ENCODE results near the gene JAK1. TPM values are rescaled to one million over a fixed set of nuclear protein-coding genes. Genes with fewer than 3 reads are reported as not detected.

JAK1 gene
- total RNA-seq, 1 donor from 2014 or later = 65.1 TPM

- no peak for DNase-seq (ENCODE audit: low spot score in 2 of 2, unreplicated experiment in 2 of 2)
- Mint-ChIP-seq H3K4me1 (peaks cover 23% of the 10 kb centered on the region), H3K27ac (no peak overlapping the region), H3K9me3 (no peaks in the 10 kb centered on the region), H3K36me3 (no peaks in the 10 kb centered on the region), H3K4me3 (no peak overlapping the region), H3K27me3 (ENCODE audit: low read depth) (no peaks in the 10 kb centered on the region)
- TF ChIP-seq CTCF (IDR thresholded peaks at IDR 0.05; ENCODE audit: unreplicated experiment) = no peak
Observed at GRCh38 chr1:64892576-64893573, 73.5 kb downstream of the JAK1 start.

GRCh38 chr1:64891448-64891825 lies 74.9 kb downstream of the JAK1 start:
- Mint-ChIP-seq H3K4me1 (peaks cover 14% of the 10 kb centered on the region), H3K36me3 (no peaks in the 10 kb centered on the region), H3K27ac (no peak overlapping the region), H3K27me3 (ENCODE audit: low read depth) (no peaks in the 10 kb centered on the region), H3K9me3 (no peaks in the 10 kb centered on the region), H3K4me3 (no peak overlapping the region)
- TF ChIP-seq CTCF (IDR thresholded peaks at IDR 0.05; ENCODE audit: unreplicated experiment) = no peak
- no peak for DNase-seq (ENCODE audit: low spot score in 2 of 2, unreplicated experiment in 2 of 2)

GRCh38 chr1:64890699-64891447 lies 75.5 kb downstream of the JAK1 start:
- Mint-ChIP-seq H3K4me3 (no peak overlapping the region), H3K4me1 (peaks cover 11% of the 10 kb centered on the region), H3K36me3 (no peaks in the 10 kb centered on the region), H3K9me3 (no peaks in the 10 kb centered on the region), H3K27ac (no peak overlapping the region), H3K27me3 (ENCODE audit: low read depth) (no peaks in the 10 kb centered on the region)
- no peak for DNase-seq (ENCODE audit: low spot score in 2 of 2, unreplicated experiment in 2 of 2)
- no peak for TF ChIP-seq CTCF (IDR thresholded peaks at IDR 0.05; ENCODE audit: unreplicated experiment)

GRCh38 chr1:64887689-64888217 lies 78.6 kb downstream of the JAK1 start:
- DNase-seq (ENCODE audit: low spot score in 2 of 2, unreplicated experiment in 2 of 2) = no peak
- H3K27ac Mint-ChIP-seq = no peak overlapping the region
- peaks cover 6% of the 10 kb centered on the region for H3K36me3 Mint-ChIP-seq
- no peak for TF ChIP-seq CTCF (IDR thresholded peaks at IDR 0.05; ENCODE audit: unreplicated experiment)
- H3K4me1 Mint-ChIP-seq = peaks cover 11% of the 10 kb centered on the region
- no peaks in the 10 kb centered on the region for H3K27me3 Mint-ChIP-seq (ENCODE audit: low read depth)
- no peak overlapping the region for H3K4me3 Mint-ChIP-seq
- no peaks in the 10 kb centered on the region for H3K9me3 Mint-ChIP-seq

- H3K27me3 Mint-ChIP-seq (ENCODE audit: low read depth) = no peaks in the 10 kb centered on the region
- no peak for DNase-seq (ENCODE audit: low spot score in 2 of 2, unreplicated experiment in 2 of 2)
- no peak for TF ChIP-seq CTCF (IDR thresholded peaks at IDR 0.05; ENCODE audit: unreplicated experiment)
- peaks cover 6% of the 10 kb centered on the region for H3K36me3 Mint-ChIP-seq
- H3K27ac Mint-ChIP-seq = no peak overlapping the region
- H3K4me1 Mint-ChIP-seq = peaks cover 11% of the 10 kb centered on the region
- H3K9me3 Mint-ChIP-seq = no peaks in the 10 kb centered on the region
- no peak overlapping the region for H3K4me3 Mint-ChIP-seq
Observed at GRCh38 chr1:64886877-64887276, 79.5 kb downstream of the JAK1 start.
